Gastrocnemius medialis (tissue), 4 donors: ENCODE data around the gene ACTR3.

Experiments
- CTCF ChIP-seq, 5 experiments: fragments of 450-650 bp in 3 of 5; fragments of 200-600 bp in 2 of 5; sonication (generic) in 2 of 5; IDR thresholded peaks in 4 of 5; conservative IDR thresholded peaks in 1 of 5; 1 replicate in 4 of 5; 2 replicates in 1 of 5; pipeline ENCODE4 v1.5.1; 2016 to 2019; ENCODE audit warnings: antibody characterized with exemption in 5 of 5, mild to moderate bottlenecking in 3 of 5, moderate library complexity in 3 of 5
- POLR2A ChIP-seq, 2 donors: fragments of 450-650 bp; IDR thresholded peaks; one replicate each; pipeline ENCODE4 v1.6.1; 2017; ENCODE audit warnings: antibody characterized with exemption in 2 of 2, mild to moderate bottlenecking in 2 of 2, moderate library complexity in 2 of 2

GRCh38 chr2:114011713-114012112 lies 121.8 kb downstream of the ACTR3 start:
- TF ChIP-seq CTCF (IDR thresholded peaks at IDR 0.05 in 4 of 5, conservative IDR thresholded peaks at IDR 0.05 in 1 of 5) (no peak), POLR2A (IDR thresholded peaks at IDR 0.05) (no peak)
